K562 (cell line): Measurements from ENCODE around the gene OOSP3. TPM values are rescaled to one million over a fixed set of nuclear protein-coding genes. Genes with fewer than 3 reads are reported as not detected.

ENCODE experiments used
- ATAC-seq: fragments of 200-7000 bp; cut with Tn5 transposase; 3 replicates; pipeline ENCODE4 v1.9.1; 2020; ENCODE audit warnings: moderate library complexity
- BruUV-seq: library from RNA; stranded (reverse); fragments of 400-500 nt; replicated peaks from 2 replicates; lab custom pipeline; 2021; lab: Mats Ljungman, UMichigan
- CTCF ChIA-PET: fragments of 300-600 bp; formaldehyde crosslinking; extraction: SDS; loops from one replicate; lab custom pipeline; 2021; ENCODE audit warnings: low intra/inter-chr PET ratio; lab: Yijun Ruan, JAX
- POLR2A ChIA-PET: fragments of 300-600, 350-650 bp; sonication (Branson Sonifier 250); formaldehyde crosslinking; extraction: SDS; loops from one replicate; lab custom pipeline; 2021; ENCODE audit warnings: antibody characterized with exemption, inconsistent platforms; lab: Yijun Ruan, JAX
- DNase-seq, 4 experiments: peaks; one replicate each; pipeline versions ENCODE4 v3.0.0 to v3.0.0-alpha.2; 2011 to 2018; ENCODE audit warnings: low spot score in 3 of 4, mixed read lengths in 3 of 4; ENCODE audit errors: extremely low read depth in 1 of 4
- FAIRE-seq: peaks from 2 replicates; lab custom pipeline; 2011; peaks lifted over from hg19 to GRCh38; lab: Jason Lieb, UNC
- H2AFZ ChIP-seq: 2 replicates; pipeline ENCODE4 v1.6.0; 2011; ENCODE audit warnings: low read depth, low read length, control low read depth, inconsistent platforms
- H3K27ac ChIP-seq: fragments of 200-600 bp; 3 replicates; pipeline ENCODE4 v1.8.0; 2011; ENCODE audit warnings: low read depth, mild to moderate bottlenecking, control low read depth, inconsistent platforms, low read length, moderate library complexity, mixed read lengths; ENCODE audit errors: extremely low read depth
- H3K27me3 ChIP-seq, 2 experiments: fragments of 300-600 bp in 1 of 2; 2 replicates in 1 of 2; 3 replicates in 1 of 2; pipeline versions ENCODE4 v1.6.0 to v1.8.0; 2011; ENCODE audit warnings: inconsistent platforms in 2 of 2, low read length in 2 of 2, mild to moderate bottlenecking in 1 of 2, mixed read lengths in 1 of 2, moderate library complexity in 1 of 2; ENCODE audit not compliant: control insufficient read depth in 2 of 2, insufficient read depth in 2 of 2
- H3K36me3 ChIP-seq: fragments of 300-600 bp; 3 replicates; pipeline ENCODE4 v1.8.0; 2011; ENCODE audit warnings: mild to moderate bottlenecking, low read length, inconsistent platforms; ENCODE audit not compliant: control insufficient read depth, insufficient read depth
- H3K4me1 ChIP-seq, 2 experiments: fragments of 200-600 bp in 1 of 2; replicated peaks in 1 of 2; 2 replicates in 1 of 2; 3 replicates in 1 of 2; pipeline versions ENCODE4 v1.5.1 to v1.8.0; 2011; ENCODE audit warnings: inconsistent platforms in 2 of 2, low read length in 2 of 2, mild to moderate bottlenecking in 1 of 2, mixed read lengths in 1 of 2, moderate library complexity in 1 of 2; ENCODE audit not compliant: control insufficient read depth in 2 of 2, insufficient read depth in 2 of 2
- H3K4me2 ChIP-seq: 2 replicates; pipeline ENCODE4 v1.6.1; 2011; ENCODE audit warnings: low read length, control low read depth, inconsistent platforms, mixed read lengths; ENCODE audit not compliant: insufficient read depth
- H3K4me3 ChIP-seq: fragments of 200-600 bp; sonication (generic), shearing (Covaris generic); 2 replicates; pipeline ENCODE4 v1.5.1; 2016; ENCODE audit warnings: control low read depth, inconsistent platforms
- H3K79me2 ChIP-seq: fragments of 200-600 bp; 3 replicates; pipeline ENCODE4 v1.8.0; 2011; ENCODE audit warnings: low read length, inconsistent platforms; ENCODE audit not compliant: control insufficient read depth, insufficient read depth
- H3K9ac ChIP-seq, 2 experiments: 2 replicates each; pipeline versions ENCODE4 v1.6.0 to v1.6.1; 2011; ENCODE audit warnings: low read depth in 2 of 2, low read length in 2 of 2, control low read depth in 1 of 2, inconsistent platforms in 1 of 2, mild to moderate bottlenecking in 1 of 2, mixed read lengths in 1 of 2; ENCODE audit not compliant: insufficient read depth in 1 of 2
- H3K9me1 ChIP-seq: one replicate; pipeline ENCODE4 v1.6.0; 2011; ENCODE audit warnings: inconsistent platforms, mild to moderate bottlenecking, low read length, moderate library complexity; ENCODE audit not compliant: control insufficient read depth, insufficient read depth
- H3K9me3 ChIP-seq: replicated peaks from 2 replicates; pipeline ENCODE4 v1.5.1; 2011; ENCODE audit warnings: low read depth, low read length, inconsistent platforms; ENCODE audit not compliant: control insufficient read depth, insufficient read depth
- H4K20me1 ChIP-seq: replicated peaks from 2 replicates; pipeline ENCODE4 v1.6.1; 2011; ENCODE audit warnings: low read length, inconsistent platforms, mixed read lengths; ENCODE audit not compliant: control insufficient read depth, insufficient read depth
- ARNT ChIP-seq, 2 experiments: fragments of 450-650 bp; IDR thresholded peaks; 2 replicates each; pipeline ENCODE4 v1.6.1; 2016; ENCODE audit warnings: mild to moderate bottlenecking in 1 of 2
- HINFP ChIP-seq: fragments of 450-650 bp; conservative IDR thresholded peaks from 2 replicates; pipeline ENCODE4 v1.6.1; 2016; ENCODE audit warnings: missing genetic modification characterization, low read depth, mild to moderate bottlenecking, control low read depth, missing compliant biosample characterization
- IRF2 ChIP-seq: sonication (generic); formaldehyde crosslinking; IDR thresholded peaks from 2 replicates; pipeline ENCODE4 v1.8.1; 2022; ENCODE audit warnings: mild to moderate bottlenecking, missing genetic modification reagents
- NONO ChIP-seq, 2 experiments: fragments of 200-400 bp in 1 of 2; fragments of 450-650 bp in 1 of 2; formaldehyde crosslinking in 1 of 2; IDR thresholded peaks; 2 replicates each; pipeline ENCODE4 v1.6.1; 2017; ENCODE audit warnings: low read depth in 2 of 2, mild to moderate bottlenecking in 2 of 2, moderate library complexity in 2 of 2, low read length in 1 of 2
- RAD51 ChIP-seq: fragments of 450-650 bp; IDR thresholded peaks from 2 replicates; pipeline ENCODE4 v1.7.1; 2016; ENCODE audit warnings: low read depth, mild to moderate bottlenecking, borderline replicate concordance
- SIN3B ChIP-seq: fragments of 450-650 bp; IDR thresholded peaks from 2 replicates; pipeline ENCODE4 v1.6.1; 2017; ENCODE audit warnings: low read depth, mild to moderate bottlenecking, moderate library complexity
- SP2 ChIP-seq: IDR thresholded peaks from 2 replicates; pipeline ENCODE4 v1.6.1; 2011; ENCODE audit warnings: mild to moderate bottlenecking, low read depth, low read length, moderate library complexity; ENCODE audit not compliant: poor library complexity, severe bottlenecking; ENCODE audit errors: extremely low read depth
- ZC3H8 ChIP-seq: fragments of 450-650 bp; IDR thresholded peaks from 2 replicates; pipeline ENCODE4 v1.6.1; 2017
- ZNF175 ChIP-seq: fragments of 200-800 bp; sonication (Bioruptor generic); IDR thresholded peaks from 2 replicates; pipeline ENCODE4 v1.6.1; 2016; ENCODE audit warnings: low read depth, mild to moderate bottlenecking, missing genetic modification characterization, missing compliant biosample characterization
- ZNF282 ChIP-seq: sonication (generic); formaldehyde crosslinking; IDR thresholded peaks from 2 replicates; pipeline ENCODE4 v1.8.1; 2023; ENCODE audit warnings: missing genetic modification reagents
- ZNF699 ChIP-seq: fragments of 250-450 bp; sonication (Bioruptor Pico); IDR thresholded peaks from 2 replicates; pipeline ENCODE4 v1.8.0; 2021; ENCODE audit warnings: mild to moderate bottlenecking, moderate library complexity; ENCODE audit not compliant: insufficient replicate concordance
- WGBS: fragments of 100-300 bp; shearing (Covaris generic); methylation state at CpG from one replicate; pipeline ENCODE4 v1.1.6; 2016; ENCODE audit warnings: low coverage, mixed read lengths; ENCODE audit not compliant: insufficient coverage; ENCODE audit errors: missing lambda C conversion rate; 5-methylcytosine and 5-hydroxymethylcytosine counted together
- in situ Hi-C: fragments of 300-500 bp; cut with MboI; formaldehyde crosslinking; loops from 4 replicates; pipeline ENCODE4 v1.15.0; 2018; ENCODE audit warnings: inconsistent platforms, mixed read lengths
- intact Hi-C: fragments of 100-400 bp; cut with micrococcal nuclease; formaldehyde crosslinking; loops from 2 replicates; pipeline ENCODE4 v1.14.2; 2022
- polyA plus RNA-seq, 8 experiments: library from polyadenylated mRNA; depleted of rRNA in 4 of 8; stranded (reverse) in 5 of 8; unstranded in 3 of 8; fragments of >200 nt; fragmentation: Nextera tagmentation in 2 of 8; fragmentation: Illumina TruSeq in 1 of 8; extraction: Ambion mirVana in 2 of 8; extraction: Trizol in 1 of 8; gene quantifications; 2 replicates each; pipeline versions ENCODE4 v1.2.1 to v1.2.3, GENCODE V29; 2011 to 2014; ENCODE audit warnings: inconsistent platforms in 1 of 8, missing spikeins in 1 of 8
- total RNA-seq, 7 experiments: library from RNA; depleted of rRNA in 6 of 7; stranded (reverse); fragments of >200 nt in 6 of 7; fragmentation: Illumina TruSeq in 2 of 7; extraction: Trizol in 2 of 7; gene quantifications; 2 replicates each; pipeline versions ENCODE4 v1.2.1 to v1.2.3, GENCODE V29; 2011 to 2021; ENCODE audit warnings: low replicate concordance in 1 of 7

Gene OOSP3
- total and polyA plus RNA-seq, 9 of the 15 experiments (the other 6 are each of a cell fraction or from before 2014, with no cell fraction given) = 0.09 to 0.32 (median 0.15) TPM; not detected in 6

GRCh38 chr11:59938132-59938531 is 59.5 kb downstream of the OOSP3 start, which contains the start of gene OOSP1:
TSS of gene OOSP1 (plus strand) at chr11:59938432. CDS start at chr11:59938455, 23 bp downstream.
- no peak for DNase-seq
- peaks cover 0 to 3% of the 10 kb centered on the region in 2 experiments; a peak in 1 of 5 replicates for H3K4me1 ChIP-seq
- in situ Hi-C loops = no loop called here
- H3K27ac ChIP-seq = no peak within 1 kb of the TSS; the same call in 2 of the 3 replicates
- H4K20me1 ChIP-seq = no peaks in the 10 kb centered on the region
- peak within 1 kb of the TSS; percentile 38; the same call in 1 of the 2 replicates for H3K4me2 ChIP-seq
- peak within 1 kb of the TSS in 1 of 2 experiments; percentile 20; a peak in 1 of 4 replicates for H3K9ac ChIP-seq
- POLR2A ChIA-PET = no interaction called here
- CTCF ChIA-PET = no interaction called here
- TF ChIP-seq RAD51 = no peak
- no peak for TF ChIP-seq ZNF699
- no peak for TF ChIP-seq IRF2 (CRISPR knock-in tag)
- no peak for TF ChIP-seq ARNT (IDR thresholded peaks at IDR 0.05)
- no peak for TF ChIP-seq HINFP (tag)
- no peak for TF ChIP-seq ZNF282
- no peak for TF ChIP-seq SP2
- no peak for TF ChIP-seq SIN3B
- TF ChIP-seq NONO (IDR thresholded peaks at IDR 0.05; ENCODE audit: low read depth in 2 of 2, low read length in 1 of 2) = no peak
- TF ChIP-seq ZC3H8 = no peak
- TF ChIP-seq ZNF175 = no peak
- ATAC-seq = no peak
- no peaks in the 10 kb centered on the region for H3K27me3 ChIP-seq
- BruUV-seq = no TSS peak
- H3K79me2 ChIP-seq = no peaks in the 10 kb centered on the region
- no peaks in the 10 kb centered on the region for H3K36me3 ChIP-seq
- no peaks in the 10 kb centered on the region for H3K9me1 ChIP-seq
- no peaks in the 10 kb centered on the region for H3K9me3 ChIP-seq
- no peak for FAIRE-seq
- intact Hi-C loops = no loop called here
- peak within 1 kb of the TSS; percentile 80 for H2AFZ ChIP-seq
- WGBS = 28% methylated on average over 2 of the region's 2 CpGs
- H3K4me3 ChIP-seq = no peak within 1 kb of the TSS
